OCI-LY7 (cell line): ENCODE measurements around the gene BHLHE40.

Experiments
- CTCF ChIP-seq: fragments of 200-600 bp; sonication (generic); conservative IDR thresholded peaks from 2 replicates; pipeline ENCODE4 v1.5.1; 2014; ENCODE audit warnings: mild to moderate bottlenecking, antibody characterized with exemption, low read length, moderate library complexity, mixed read lengths
- EZH2phosphoT487 ChIP-seq: fragments of 200-600 bp; sonication (generic); IDR thresholded peaks from 2 replicates; pipeline ENCODE4 v1.6.1; 2018; ENCODE audit warnings: low read depth, borderline replicate concordance, mild to moderate bottlenecking, mixed run types, antibody characterized with exemption, low read length, moderate library complexity, mixed read lengths

- TF ChIP-seq CTCF (no peak), EZH2phosphoT487 (no peak)
Observed at GRCh38 chr3:4934050-4934449, 45.2 kb upstream of the BHLHE40 start.
